Measurements from ENCODE around the gene DBT. TPM values are rescaled to one million over a fixed set of nuclear protein-coding genes. Genes with fewer than 3 reads are reported as not detected.

The DBT gene
- polyA plus RNA-seq, 1 of the 3 experiments (the other 2 are of a cell fraction): 2.0 TPM

DNA sequence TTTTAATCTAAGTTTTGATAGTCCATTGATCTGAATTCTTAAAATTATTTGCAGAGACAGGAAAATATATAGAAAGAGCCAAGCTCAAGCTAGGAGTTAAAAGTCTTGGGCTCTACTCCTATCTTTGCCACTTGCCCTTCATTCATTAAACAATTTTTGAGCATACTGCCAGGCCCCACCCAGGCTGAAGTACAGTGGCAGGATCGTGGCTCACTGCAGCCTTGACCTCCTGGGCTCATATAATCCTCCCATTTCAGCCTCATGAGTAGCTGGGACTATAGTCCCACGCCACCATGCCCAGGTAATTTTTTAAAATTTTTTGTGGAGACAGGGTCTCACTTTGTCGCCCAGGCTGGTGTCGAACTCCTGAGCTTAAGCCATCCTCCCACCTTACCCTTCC lies 108.4 kb downstream of the DBT start:
- Histone ChIP-seq H2AFZ (ENCODE audit: low read depth) (no peak overlapping the region), H3K9ac (no peak overlapping the region), H3K9me3 (no peaks in the 10 kb centered on the region), H4K20me1 (ENCODE audit: insufficient read depth) (no peaks in the 10 kb centered on the region), H3K79me2 (ENCODE audit: insufficient read depth) (no peaks in the 10 kb centered on the region; the same call in 1 of the 2 replicates), H3K27me3 (ENCODE audit: insufficient read depth) (no peaks in the 10 kb centered on the region), H3K4me3 (ENCODE audit: low read depth in 2 of 2, low read length in 1 of 2) (no peak overlapping the region), H3K36me3 (replicated peaks in 1 of 2; ENCODE audit: control insufficient read depth in 1 of 2, insufficient read depth in 2 of 2, low read length in 1 of 2) (peaks cover 94 to 95% of the 10 kb centered on the region in 2 experiments), H3K9me2 (no peaks in the 10 kb centered on the region), H3K27ac (ENCODE audit: low read depth in 2 of 2, low read length in 1 of 2) (no peak overlapping the region), H3K4me1 (ENCODE audit: control insufficient read depth in 1 of 2, insufficient read depth in 2 of 2, low read depth in 1 of 2, low read length in 1 of 2) (no peaks in the 10 kb centered on the region; a peak in 1 of 4 replicates), H3F3A (replicated peaks; ENCODE audit: insufficient read depth) (peaks cover 2% of the 10 kb centered on the region), H3K4me2 (no peak overlapping the region)
- POLR2A ChIA-PET: no interaction called here
- 95% methylated on average over 4 of the region's 4 CpGs for WGBS (ENCODE audit: low lambda C conversion rate)
- TF ChIP-seq RXRA (IDR thresholded peaks at IDR 0.05; ENCODE audit: borderline replicate concordance, low read depth) (no peak), RAD21 (IDR thresholded peaks at IDR 0.05; ENCODE audit: low read length) (no peak), TEAD4 (IDR thresholded peaks at IDR 0.05; ENCODE audit: borderline replicate concordance, insufficient read depth) (no peak), FOSL2 (IDR thresholded peaks at IDR 0.05; ENCODE audit: borderline replicate concordance, low read depth) (no peak), EP300 (IDR thresholded peaks at IDR 0.05; ENCODE audit: borderline replicate concordance in 1 of 2, low read depth in 1 of 2, low read length in 1 of 2) (no peak), SMC3 (IDR thresholded peaks at IDR 0.05; ENCODE audit: low read depth, low read length) (no peak), SIN3A (IDR thresholded peaks at IDR 0.05; ENCODE audit: borderline replicate concordance, low read depth, low read length) (no peak), TCF12 (IDR thresholded peaks at IDR 0.05) (no peak), NRF1 (IDR thresholded peaks at IDR 0.05; ENCODE audit: low read depth, low read length) (no peak), POLR2AphosphoS5 (IDR thresholded peaks at IDR 0.05; ENCODE audit: low read depth, low read length) (no peak), FOXJ3 (CRISPR knock-in tag; IDR thresholded peaks at IDR 0.05) (no peak), RFX5 (IDR thresholded peaks at IDR 0.05; ENCODE audit: low read length) (no peak), FOXM1 (IDR thresholded peaks at IDR 0.05; ENCODE audit: low read depth) (no peak)
- TF ChIP-seq, protein P1, sequence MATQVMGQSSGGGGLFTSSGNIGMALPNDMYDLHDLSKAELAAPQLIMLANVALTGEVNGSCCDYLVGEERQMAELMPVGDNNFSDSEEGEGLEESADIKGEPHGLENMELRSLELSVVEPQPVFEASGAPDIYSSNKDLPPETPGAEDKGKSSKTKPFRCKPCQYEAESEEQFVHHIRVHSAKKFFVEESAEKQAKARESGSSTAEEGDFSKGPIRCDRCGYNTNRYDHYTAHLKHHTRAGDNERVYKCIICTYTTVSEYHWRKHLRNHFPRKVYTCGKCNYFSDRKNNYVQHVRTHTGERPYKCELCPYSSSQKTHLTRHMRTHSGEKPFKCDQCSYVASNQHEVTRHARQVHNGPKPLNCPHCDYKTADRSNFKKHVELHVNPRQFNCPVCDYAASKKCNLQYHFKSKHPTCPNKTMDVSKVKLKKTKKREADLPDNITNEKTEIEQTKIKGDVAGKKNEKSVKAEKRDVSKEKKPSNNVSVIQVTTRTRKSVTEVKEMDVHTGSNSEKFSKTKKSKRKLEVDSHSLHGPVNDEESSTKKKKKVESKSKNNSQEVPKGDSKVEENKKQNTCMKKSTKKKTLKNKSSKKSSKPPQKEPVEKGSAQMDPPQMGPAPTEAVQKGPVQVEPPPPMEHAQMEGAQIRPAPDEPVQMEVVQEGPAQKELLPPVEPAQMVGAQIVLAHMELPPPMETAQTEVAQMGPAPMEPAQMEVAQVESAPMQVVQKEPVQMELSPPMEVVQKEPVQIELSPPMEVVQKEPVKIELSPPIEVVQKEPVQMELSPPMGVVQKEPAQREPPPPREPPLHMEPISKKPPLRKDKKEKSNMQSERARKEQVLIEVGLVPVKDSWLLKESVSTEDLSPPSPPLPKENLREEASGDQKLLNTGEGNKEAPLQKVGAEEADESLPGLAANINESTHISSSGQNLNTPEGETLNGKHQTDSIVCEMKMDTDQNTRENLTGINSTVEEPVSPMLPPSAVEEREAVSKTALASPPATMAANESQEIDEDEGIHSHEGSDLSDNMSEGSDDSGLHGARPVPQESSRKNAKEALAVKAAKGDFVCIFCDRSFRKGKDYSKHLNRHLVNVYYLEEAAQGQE (IDR thresholded peaks at IDR 0.05; ENCODE audit: low read depth, low read length): no peak
- TF ChIP-seq, protein P2, sequence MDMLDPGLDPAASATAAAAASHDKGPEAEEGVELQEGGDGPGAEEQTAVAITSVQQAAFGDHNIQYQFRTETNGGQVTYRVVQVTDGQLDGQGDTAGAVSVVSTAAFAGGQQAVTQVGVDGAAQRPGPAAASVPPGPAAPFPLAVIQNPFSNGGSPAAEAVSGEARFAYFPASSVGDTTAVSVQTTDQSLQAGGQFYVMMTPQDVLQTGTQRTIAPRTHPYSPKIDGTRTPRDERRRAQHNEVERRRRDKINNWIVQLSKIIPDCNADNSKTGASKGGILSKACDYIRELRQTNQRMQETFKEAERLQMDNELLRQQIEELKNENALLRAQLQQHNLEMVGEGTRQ (IDR thresholded peaks at IDR 0.05; ENCODE audit: borderline replicate concordance, low read depth, low read length): no peak
- TF ChIP-seq, protein P3, sequence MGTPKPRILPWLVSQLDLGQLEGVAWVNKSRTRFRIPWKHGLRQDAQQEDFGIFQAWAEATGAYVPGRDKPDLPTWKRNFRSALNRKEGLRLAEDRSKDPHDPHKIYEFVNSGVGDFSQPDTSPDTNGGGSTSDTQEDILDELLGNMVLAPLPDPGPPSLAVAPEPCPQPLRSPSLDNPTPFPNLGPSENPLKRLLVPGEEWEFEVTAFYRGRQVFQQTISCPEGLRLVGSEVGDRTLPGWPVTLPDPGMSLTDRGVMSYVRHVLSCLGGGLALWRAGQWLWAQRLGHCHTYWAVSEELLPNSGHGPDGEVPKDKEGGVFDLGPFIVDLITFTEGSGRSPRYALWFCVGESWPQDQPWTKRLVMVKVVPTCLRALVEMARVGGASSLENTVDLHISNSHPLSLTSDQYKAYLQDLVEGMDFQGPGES (IDR thresholded peaks at IDR 0.05; ENCODE audit: low read depth, low read length): no peak
- CTCF ChIA-PET: no interaction called here
- DNase-seq: no peak

Measured in SK-N-SH (cell line).